ENCODE data around the gene BSPRY. TPM values are rescaled to one million over a fixed set of nuclear protein-coding genes. Genes with fewer than 3 reads are reported as not detected.

BSPRY gene
- total and polyA plus RNA-seq, 2 of the 13 experiments (the other 11 are each of a cell fraction or from before 2014, with no cell fraction given), result 0.09 to 0.26 TPM

DNA sequence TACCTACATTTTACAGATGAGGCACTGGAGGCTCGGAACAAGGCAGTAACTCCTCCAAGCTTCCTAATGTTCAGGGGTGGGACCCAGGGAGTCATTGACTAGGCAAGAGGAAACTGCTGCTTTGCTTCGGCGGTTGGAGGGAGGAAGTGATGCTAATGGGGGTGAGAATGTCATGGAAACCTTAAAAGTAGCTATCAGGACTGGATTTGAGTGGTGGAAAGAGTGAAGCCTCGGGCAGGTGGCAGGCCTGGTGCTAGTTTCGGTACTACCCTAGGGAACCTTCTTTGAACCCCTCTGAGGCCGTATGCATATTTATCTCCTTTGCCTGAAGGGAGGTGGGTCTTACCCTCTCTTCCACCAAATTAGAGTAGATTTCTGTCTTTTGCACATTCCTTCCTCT is 1.6 kb downstream of the BSPRY start:
- Histone ChIP-seq H3K79me2 (ENCODE audit: insufficient read depth, low read length) (no peaks in the 10 kb centered on the region), H3K4me3 (replicated peaks in 1 of 3; ENCODE audit: insufficient read depth in 1 of 3, low read depth in 2 of 3, low read length in 3 of 3) (no peak overlapping the region), H3K27me3 (ENCODE audit: control insufficient read depth in 1 of 2, insufficient read depth in 2 of 2, low read length in 2 of 2) (peaks cover 0 to 32% of the 10 kb centered on the region in 2 experiments; a peak in 3 of 5 replicates), H3K4me2 (ENCODE audit: low read depth, low read length) (no peak overlapping the region), H2AFZ (ENCODE audit: low read length) (no peak overlapping the region), H4K20me1 (ENCODE audit: insufficient read depth, low read length) (no peaks in the 10 kb centered on the region), H3K9me3 (ENCODE audit: low read length) (no peaks in the 10 kb centered on the region), H3K9ac (ENCODE audit: insufficient read depth, low read depth, low read length) (no peak overlapping the region), H3K4me1 (ENCODE audit: insufficient read depth, low read length) (peaks cover 35% of the 10 kb centered on the region), H3K27ac (ENCODE audit: extremely low read length, insufficient read depth, low read length) (no peak overlapping the region), H3K36me3 (replicated peaks in 1 of 2; ENCODE audit: control insufficient read depth in 1 of 2, insufficient read depth in 2 of 2, low read length in 2 of 2) (no peaks in the 10 kb centered on the region)
- POLR2A ChIA-PET, result interaction anchor here (1.1 to 2.9 kb wide), 3 partner anchors 11 to 60 kb away, joined by 4 to 14 read pairs (median 5); partner anchors contain the start of genes C9orf43, POLE3 and WDR31
- WGBS (ENCODE audit: low lambda C conversion rate), result 50% methylated on average over 6 of the region's 6 CpGs
- ATAC-seq (no peak), DNase-seq (ENCODE audit: low spot score) (no peak), FAIRE-seq (no peak)
- intact Hi-C loops (cut with micrococcal nuclease; ENCODE audit: unreplicated experiment) (no loop called here), in situ Hi-C loops (cut with HindIII; ENCODE audit: extremely low pct_ligation_motif_present, low pct_unique_long_range_greater_than_20kb) (loop anchor here (5.0 kb wide), 1 partner anchor 51 kb away; the partner anchor contains the start of gene ALAD)
- TF ChIP-seq RBFOX2 (IDR thresholded peaks at IDR 0.05; ENCODE audit: low read depth, low read length) (no peak), AKAP8 (CRISPR knock-in tag; IDR thresholded peaks at IDR 0.05) (no peak), SAFB2 (CRISPR knock-in tag; IDR thresholded peaks at IDR 0.05; ENCODE audit: borderline replicate concordance, low read depth) (no peak), KDM5A (IDR thresholded peaks at IDR 0.05; ENCODE audit: borderline replicate concordance, low read length) (no peak), ZNF724P (CRISPR knock-in tag; IDR thresholded peaks at IDR 0.05; ENCODE audit: borderline replicate concordance) (no peak), THYN1 (CRISPR knock-in tag; IDR thresholded peaks at IDR 0.05; ENCODE audit: borderline replicate concordance, low read depth) (no peak), HNRNPH1 (optimal IDR thresholded peaks at IDR 0.05; ENCODE audit: low read depth, low read length) (no peak), SMAD3 (CRISPR knock-in tag; IDR thresholded peaks at IDR 0.05) (no peak), ZNF496 (CRISPR knock-in tag; IDR thresholded peaks at IDR 0.05; ENCODE audit: insufficient replicate concordance) (no peak), ERF (CRISPR knock-in tag; IDR thresholded peaks at IDR 0.05) (no peak), KLF16 (CRISPR knock-in tag; IDR thresholded peaks at IDR 0.05) (no peak), CHCHD3 (CRISPR knock-in tag; IDR thresholded peaks at IDR 0.05) (no peak), ZNF256 (CRISPR knock-in tag; conservative IDR thresholded peaks at IDR 0.05) (no peak)
- TF ChIP-seq, protein P1, sequence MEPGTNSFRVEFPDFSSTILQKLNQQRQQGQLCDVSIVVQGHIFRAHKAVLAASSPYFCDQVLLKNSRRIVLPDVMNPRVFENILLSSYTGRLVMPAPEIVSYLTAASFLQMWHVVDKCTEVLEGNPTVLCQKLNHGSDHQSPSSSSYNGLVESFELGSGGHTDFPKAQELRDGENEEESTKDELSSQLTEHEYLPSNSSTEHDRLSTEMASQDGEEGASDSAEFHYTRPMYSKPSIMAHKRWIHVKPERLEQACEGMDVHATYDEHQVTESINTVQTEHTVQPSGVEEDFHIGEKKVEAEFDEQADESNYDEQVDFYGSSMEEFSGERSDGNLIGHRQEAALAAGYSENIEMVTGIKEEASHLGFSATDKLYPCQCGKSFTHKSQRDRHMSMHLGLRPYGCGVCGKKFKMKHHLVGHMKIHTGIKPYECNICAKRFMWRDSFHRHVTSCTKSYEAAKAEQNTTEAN (CRISPR knock-in tag; conservative IDR thresholded peaks at IDR 0.05), result no peak
- TF ChIP-seq, protein P2, sequence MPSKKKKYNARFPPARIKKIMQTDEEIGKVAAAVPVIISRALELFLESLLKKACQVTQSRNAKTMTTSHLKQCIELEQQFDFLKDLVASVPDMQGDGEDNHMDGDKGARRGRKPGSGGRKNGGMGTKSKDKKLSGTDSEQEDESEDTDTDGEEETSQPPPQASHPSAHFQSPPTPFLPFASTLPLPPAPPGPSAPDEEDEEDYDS (CRISPR knock-in tag; IDR thresholded peaks at IDR 0.05), result no peak
- CTCF ChIA-PET (ENCODE audit: low intra/inter-chr PET ratio, low total read pairs), result no interaction called here
- BruUV-seq (replicated peaks), result no TSS peak
